Loucy (cell line): ENCODE measurements around the gene SMOC2.

Experiments used
- H2AFZ ChIP-seq: fragments of 200-600 bp; sonication (generic); 2 replicates; pipeline ENCODE4 v1.6.0; 2016; ENCODE audit warnings: antibody characterized with exemption, mild to moderate bottlenecking, low read length, moderate library complexity
- H3F3A ChIP-seq: fragments of 200-600 bp; 2 replicates; pipeline ENCODE4 v1.6.0; 2016; ENCODE audit warnings: antibody characterized with exemption, low read depth, mild to moderate bottlenecking
- H3K27me3 ChIP-seq: fragments of 200-600 bp; sonication (generic); 2 replicates; pipeline ENCODE4 v1.6.1; 2014; ENCODE audit warnings: low read length, mild to moderate bottlenecking; ENCODE audit not compliant: insufficient read depth, poor library complexity, severe bottlenecking
- H3K36me3 ChIP-seq: fragments of 200-600 bp; sonication (generic); 2 replicates; pipeline ENCODE4 v1.6.1; 2016; ENCODE audit warnings: low read length; ENCODE audit not compliant: insufficient read depth
- H3K4me1 ChIP-seq: fragments of 200-600 bp; sonication (generic); 2 replicates; pipeline ENCODE4 v1.5.1; 2014; ENCODE audit warnings: low read length, mild to moderate bottlenecking; ENCODE audit not compliant: insufficient read depth, poor library complexity, severe bottlenecking
- H3K4me2 ChIP-seq: fragments of 200-600 bp; sonication (generic); 2 replicates; pipeline ENCODE4 v1.6.0; 2014; ENCODE audit warnings: antibody characterized with exemption, low read length, low read depth, mild to moderate bottlenecking; ENCODE audit not compliant: poor library complexity, severe bottlenecking
- H3K4me3 ChIP-seq: fragments of 200-600 bp; sonication (generic); 2 replicates; pipeline ENCODE4 v1.5.1; 2014; ENCODE audit warnings: low read length, mild to moderate bottlenecking, mixed read lengths; ENCODE audit not compliant: poor library complexity, severe bottlenecking
- H3K79me2 ChIP-seq: fragments of 200-600 bp; sonication (generic); 2 replicates; pipeline ENCODE4 v1.6.1; 2014; ENCODE audit warnings: low read length; ENCODE audit not compliant: insufficient read depth
- H3K9ac ChIP-seq: fragments of 200-600 bp; sonication (generic); 2 replicates; pipeline ENCODE4 v1.6.0; 2014; ENCODE audit warnings: mild to moderate bottlenecking, low read depth, low read length, moderate library complexity; ENCODE audit not compliant: poor library complexity, severe bottlenecking
- H3K9me2 ChIP-seq: fragments of 200-600 bp; sonication (generic); replicated peaks from 2 replicates; pipeline ENCODE4 v1.6.1; 2016; ENCODE audit warnings: low read depth, low read length, mixed read lengths
- H3K9me3 ChIP-seq: fragments of 200-600 bp; sonication (generic); 2 replicates; pipeline ENCODE4 v1.6.1; 2014; ENCODE audit warnings: mild to moderate bottlenecking, antibody characterized with exemption, low read length, low read depth; ENCODE audit not compliant: insufficient read depth
- H4K20me1 ChIP-seq: fragments of 200-600 bp; sonication (generic); 2 replicates; pipeline ENCODE4 v1.6.0; 2014; ENCODE audit warnings: antibody characterized with exemption, low read length, mild to moderate bottlenecking; ENCODE audit not compliant: insufficient read depth, poor library complexity, severe bottlenecking
- CTCF ChIP-seq: fragments of 200-600 bp; sonication (generic); conservative IDR thresholded peaks from 2 replicates; pipeline ENCODE4 v1.5.1; 2014; ENCODE audit warnings: mild to moderate bottlenecking, antibody characterized with exemption, low read length
- EZH2phosphoT487 ChIP-seq: fragments of 200-600 bp; IDR thresholded peaks from 2 replicates; pipeline ENCODE4 v1.6.1; 2018; ENCODE audit warnings: antibody characterized with exemption, mild to moderate bottlenecking, moderate library complexity, borderline replicate concordance

Gene SMOC2

GRCh38 chr6:168416531-168416930 is 24.5 kb upstream of the SMOC2 start:
- no peak overlapping the region for H3K4me3 ChIP-seq
- TF ChIP-seq CTCF (no peak), EZH2phosphoT487 (no peak)
- H3K4me2 ChIP-seq = no peak overlapping the region
- H3K36me3 ChIP-seq = no peaks in the 10 kb centered on the region
- H3K27me3 ChIP-seq = no peaks in the 10 kb centered on the region
- H3K9me3 ChIP-seq = peaks cover 18% of the 10 kb centered on the region; the same call in 1 of the 2 replicates
- H3K9ac ChIP-seq = no peak overlapping the region
- H3K4me1 ChIP-seq = no peaks in the 10 kb centered on the region
- H3K9me2 ChIP-seq = no peaks in the 10 kb centered on the region
- no peaks in the 10 kb centered on the region for H4K20me1 ChIP-seq
- H3F3A ChIP-seq = no peaks in the 10 kb centered on the region
- H3K79me2 ChIP-seq = no peaks in the 10 kb centered on the region
- no peak overlapping the region for H2AFZ ChIP-seq

GRCh38 chr6:168417191-168417590 is 23.8 kb upstream of the SMOC2 start:
- TF ChIP-seq CTCF (no peak), EZH2phosphoT487 (no peak)
- Histone ChIP-seq H3K4me3 (no peak overlapping the region), H3F3A (no peaks in the 10 kb centered on the region), H3K9me3 (peaks cover 18% of the 10 kb centered on the region; the same call in 1 of the 2 replicates), H3K9me2 (no peaks in the 10 kb centered on the region), H3K27me3 (no peaks in the 10 kb centered on the region), H3K4me2 (no peak overlapping the region), H3K79me2 (no peaks in the 10 kb centered on the region), H3K4me1 (no peaks in the 10 kb centered on the region), H4K20me1 (no peaks in the 10 kb centered on the region), H3K36me3 (no peaks in the 10 kb centered on the region), H2AFZ (no peak overlapping the region), H3K9ac (no peak overlapping the region)

GRCh38 chr6:168417679-168418557 is 23.1 kb upstream of the SMOC2 start:
- Histone ChIP-seq H3F3A (no peaks in the 10 kb centered on the region), H3K36me3 (no peaks in the 10 kb centered on the region), H3K9me2 (no peaks in the 10 kb centered on the region), H3K9me3 (peaks cover 18% of the 10 kb centered on the region; the same call in 1 of the 2 replicates), H3K4me2 (no peak overlapping the region), H3K9ac (no peak overlapping the region), H3K4me1 (no peaks in the 10 kb centered on the region), H2AFZ (no peak overlapping the region), H4K20me1 (no peaks in the 10 kb centered on the region), H3K4me3 (no peak overlapping the region), H3K79me2 (no peaks in the 10 kb centered on the region), H3K27me3 (no peaks in the 10 kb centered on the region)
- TF ChIP-seq EZH2phosphoT487 (no peak), CTCF (no peak)
